ES-I3 (cell line): ENCODE data around the gene DIAPH3.

Experiments used
- H3K36me3 ChIP-seq: 2 replicates; pipeline ENCODE4 v1.6.1; 2013; ENCODE audit warnings: mild to moderate bottlenecking, low read length, control low read depth, moderate library complexity; ENCODE audit not compliant: insufficient read depth
- H3K4me1 ChIP-seq: 2 replicates; pipeline ENCODE4 v1.6.1; 2013; ENCODE audit warnings: mild to moderate bottlenecking, control low read depth, low read length; ENCODE audit not compliant: insufficient read depth
- H3K9ac ChIP-seq: 2 replicates; pipeline ENCODE4 v1.6.1; 2013; ENCODE audit warnings: low read depth, mild to moderate bottlenecking, low read length, moderate library complexity
- H3K9me3 ChIP-seq: 2 replicates; pipeline ENCODE4 v1.6.1; 2013; ENCODE audit warnings: mild to moderate bottlenecking, low read length, moderate library complexity; ENCODE audit not compliant: control insufficient read depth, insufficient read depth

The DIAPH3 gene

GRCh38 chr13:59890054-59890453 lies 273.7 kb downstream of the DIAPH3 start:
- H3K36me3 ChIP-seq = no peaks in the 10 kb centered on the region
- peaks cover 4% of the 10 kb centered on the region; the same call in 1 of the 2 replicates for H3K4me1 ChIP-seq
- no peak overlapping the region for H3K9ac ChIP-seq
- H3K9me3 ChIP-seq = no peaks in the 10 kb centered on the region

GRCh38 chr13:59888408-59888807 lies 275.3 kb downstream of the DIAPH3 start:
- H3K9ac ChIP-seq = no peak overlapping the region
- H3K9me3 ChIP-seq = no peaks in the 10 kb centered on the region
- no peaks in the 10 kb centered on the region for H3K4me1 ChIP-seq
- H3K36me3 ChIP-seq = no peaks in the 10 kb centered on the region

GRCh38 chr13:59885076-59885475 lies 278.7 kb downstream of the DIAPH3 start:
- H3K4me1 ChIP-seq = no peaks in the 10 kb centered on the region
- no peak overlapping the region for H3K9ac ChIP-seq
- no peaks in the 10 kb centered on the region for H3K36me3 ChIP-seq
- H3K9me3 ChIP-seq = no peaks in the 10 kb centered on the region

GRCh38 chr13:59883885-59884284 lies 279.8 kb downstream of the DIAPH3 start:
- no peaks in the 10 kb centered on the region for H3K36me3 ChIP-seq
- H3K9me3 ChIP-seq = no peaks in the 10 kb centered on the region
- H3K9ac ChIP-seq = no peak overlapping the region
- H3K4me1 ChIP-seq = no peaks in the 10 kb centered on the region

- Histone ChIP-seq H3K9me3 (no peaks in the 10 kb centered on the region), H3K4me1 (no peaks in the 10 kb centered on the region), H3K9ac (no peak overlapping the region), H3K36me3 (peaks cover 4% of the 10 kb centered on the region; the same call in 1 of the 2 replicates)
Measured at GRCh38 chr13:59880468-59880867, 283.3 kb downstream of the DIAPH3 start.

- Histone ChIP-seq H3K36me3 (peaks cover 4% of the 10 kb centered on the region; the same call in 1 of the 2 replicates), H3K4me1 (no peaks in the 10 kb centered on the region; the same call in 1 of the 2 replicates), H3K9ac (no peak overlapping the region), H3K9me3 (no peaks in the 10 kb centered on the region)
Measured at GRCh38 chr13:59879281-59879680, 284.4 kb downstream of the DIAPH3 start.

GRCh38 chr13:59877933-59878332 lies 285.8 kb downstream of the DIAPH3 start:
- Histone ChIP-seq H3K9ac (no peak overlapping the region), H3K4me1 (peaks cover 3% of the 10 kb centered on the region; the same call in 1 of the 2 replicates), H3K9me3 (no peaks in the 10 kb centered on the region), H3K36me3 (peaks cover 4% of the 10 kb centered on the region; the same call in 1 of the 2 replicates)

- H3K4me1 ChIP-seq = peaks cover 10% of the 10 kb centered on the region; the same call in 1 of the 2 replicates
- H3K9ac ChIP-seq = no peak overlapping the region
- no peaks in the 10 kb centered on the region for H3K9me3 ChIP-seq
- peaks cover 4% of the 10 kb centered on the region; the same call in 1 of the 2 replicates for H3K36me3 ChIP-seq
Measured at GRCh38 chr13:59874973-59875372, 288.8 kb downstream of the DIAPH3 start.

GRCh38 chr13:59873856-59874255 lies 289.9 kb downstream of the DIAPH3 start:
- Histone ChIP-seq H3K4me1 (peaks cover 10% of the 10 kb centered on the region; the same call in 1 of the 2 replicates), H3K36me3 (peaks cover 4% of the 10 kb centered on the region; the same call in 1 of the 2 replicates), H3K9ac (no peak overlapping the region), H3K9me3 (no peaks in the 10 kb centered on the region)

GRCh38 chr13:59873309-59873708 lies 290.4 kb downstream of the DIAPH3 start:
- H3K9ac ChIP-seq = no peak overlapping the region
- no peaks in the 10 kb centered on the region for H3K9me3 ChIP-seq
- H3K4me1 ChIP-seq = peaks cover 10% of the 10 kb centered on the region; the same call in 1 of the 2 replicates
- H3K36me3 ChIP-seq = peaks cover 2% of the 10 kb centered on the region; the same call in 1 of the 2 replicates

GRCh38 chr13:59867867-59868266 lies 295.9 kb downstream of the DIAPH3 start:
- Histone ChIP-seq H3K36me3 (no peaks in the 10 kb centered on the region), H3K4me1 (peaks cover 7% of the 10 kb centered on the region; the same call in 1 of the 2 replicates), H3K9ac (no peak overlapping the region), H3K9me3 (no peaks in the 10 kb centered on the region)

- Histone ChIP-seq H3K9me3 (no peaks in the 10 kb centered on the region), H3K9ac (no peak overlapping the region), H3K4me1 (no peaks in the 10 kb centered on the region; the same call in 1 of the 2 replicates), H3K36me3 (no peaks in the 10 kb centered on the region)
Measured at GRCh38 chr13:59865398-59865797, 298.3 kb downstream of the DIAPH3 start.

- Histone ChIP-seq H3K9me3 (no peaks in the 10 kb centered on the region), H3K4me1 (no peaks in the 10 kb centered on the region; the same call in 1 of the 2 replicates), H3K36me3 (no peaks in the 10 kb centered on the region), H3K9ac (no peak overlapping the region)
Measured at GRCh38 chr13:59863621-59864020, 300.1 kb downstream of the DIAPH3 start.

- H3K36me3 ChIP-seq = no peaks in the 10 kb centered on the region
- H3K9ac ChIP-seq = no peak overlapping the region
- H3K4me1 ChIP-seq = no peaks in the 10 kb centered on the region; the same call in 1 of the 2 replicates
- H3K9me3 ChIP-seq = no peaks in the 10 kb centered on the region
Measured at GRCh38 chr13:59861676-59862075, 302.1 kb downstream of the DIAPH3 start.

- Histone ChIP-seq H3K4me1 (no peaks in the 10 kb centered on the region), H3K9me3 (no peaks in the 10 kb centered on the region; the same call in 1 of the 2 replicates), H3K9ac (no peak overlapping the region), H3K36me3 (peaks cover 3% of the 10 kb centered on the region; the same call in 1 of the 2 replicates)
Measured at GRCh38 chr13:59856281-59856810, 307.4 kb downstream of the DIAPH3 start.
